GM21390 (cell line): ENCODE data around the gene UTS2R.

Experiments used
- ATAC-seq: cut with Tn5 transposase; IDR thresholded peaks from one replicate; pipeline ENCODE4 v1.9.1; 2021; ENCODE audit not compliant: unreplicated experiment

The UTS2R gene

GRCh38 chr17:82371333-82372248, at the start of gene UTS2R:
Gene UTS2R (plus strand): TSS chr17:82371765. CDS start chr17:82374325, 2,560 bp downstream.
- no peak for ATAC-seq

DNA sequence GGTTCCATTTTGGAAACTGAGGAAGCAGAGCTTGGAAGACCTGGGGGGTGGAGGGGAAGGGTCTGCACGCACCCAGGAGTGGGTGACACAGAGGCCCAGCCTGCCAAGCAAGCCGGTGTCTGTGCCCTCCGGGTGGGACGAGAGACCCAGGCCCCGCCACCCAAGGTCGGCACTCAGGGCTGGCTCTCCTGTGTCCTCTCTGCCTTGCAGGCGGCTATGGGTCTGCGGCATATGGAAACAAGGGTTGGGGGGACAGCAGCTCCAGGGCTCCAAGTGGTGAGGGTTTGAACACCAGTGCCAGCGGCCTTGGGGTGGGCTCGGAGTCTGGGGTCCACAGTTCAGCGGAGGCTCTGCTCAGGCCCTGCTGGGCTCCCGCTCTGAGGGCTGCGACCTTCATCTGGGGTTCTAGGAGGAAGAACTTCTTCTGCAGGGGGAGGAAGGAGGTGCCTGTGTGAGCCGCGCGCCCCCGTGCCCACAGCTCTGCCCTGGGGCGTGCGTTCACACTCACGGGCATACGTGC, 49.6 kb upstream of the UTS2R start:
- no peak for ATAC-seq

DNA sequence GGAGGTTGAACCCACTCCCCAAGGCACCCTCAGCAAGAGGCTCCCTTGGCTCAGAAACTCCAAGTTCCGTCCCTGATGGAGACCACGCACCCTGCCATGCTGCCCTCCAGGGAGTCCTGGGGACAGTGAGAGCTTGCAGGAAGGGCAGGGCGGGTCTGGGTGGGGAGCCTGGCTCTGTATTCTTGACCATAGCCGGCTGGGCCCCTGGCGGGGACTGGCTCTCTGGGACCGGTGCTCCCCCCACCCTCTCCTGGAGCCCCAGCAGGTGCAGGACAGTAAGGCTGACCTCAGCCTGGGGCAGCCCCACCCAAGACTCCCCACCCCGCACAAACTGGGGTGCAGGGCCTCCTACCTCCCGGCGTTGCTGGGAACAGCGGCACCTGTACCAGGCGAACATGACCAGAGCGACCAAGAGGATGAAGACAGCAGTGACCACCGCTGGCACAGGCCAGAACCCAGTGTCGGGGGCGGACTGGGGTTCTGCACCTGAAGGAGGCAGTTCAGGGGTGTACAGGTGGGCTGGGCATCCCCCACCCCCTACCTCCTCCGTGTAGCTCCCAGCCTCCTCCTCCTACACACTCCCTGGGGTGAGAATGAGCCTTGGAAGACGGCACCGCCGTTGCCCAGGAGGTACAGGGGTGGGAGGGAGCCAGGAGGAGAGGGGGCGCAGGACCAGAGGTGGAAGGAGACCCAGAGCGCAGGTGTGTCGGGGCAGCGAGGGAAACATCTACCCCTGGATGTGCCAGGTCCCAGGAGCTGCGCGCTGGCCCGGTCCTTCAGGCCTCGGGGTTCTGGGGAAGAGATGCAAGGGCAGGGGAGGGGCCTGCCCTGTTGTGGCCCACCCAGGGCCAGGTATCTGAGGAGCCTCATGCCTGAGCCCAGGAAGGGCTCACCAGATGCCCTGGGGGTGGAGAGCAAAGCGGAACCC, 48.8 kb upstream of the UTS2R start:
- ATAC-seq, result no peak

DNA sequence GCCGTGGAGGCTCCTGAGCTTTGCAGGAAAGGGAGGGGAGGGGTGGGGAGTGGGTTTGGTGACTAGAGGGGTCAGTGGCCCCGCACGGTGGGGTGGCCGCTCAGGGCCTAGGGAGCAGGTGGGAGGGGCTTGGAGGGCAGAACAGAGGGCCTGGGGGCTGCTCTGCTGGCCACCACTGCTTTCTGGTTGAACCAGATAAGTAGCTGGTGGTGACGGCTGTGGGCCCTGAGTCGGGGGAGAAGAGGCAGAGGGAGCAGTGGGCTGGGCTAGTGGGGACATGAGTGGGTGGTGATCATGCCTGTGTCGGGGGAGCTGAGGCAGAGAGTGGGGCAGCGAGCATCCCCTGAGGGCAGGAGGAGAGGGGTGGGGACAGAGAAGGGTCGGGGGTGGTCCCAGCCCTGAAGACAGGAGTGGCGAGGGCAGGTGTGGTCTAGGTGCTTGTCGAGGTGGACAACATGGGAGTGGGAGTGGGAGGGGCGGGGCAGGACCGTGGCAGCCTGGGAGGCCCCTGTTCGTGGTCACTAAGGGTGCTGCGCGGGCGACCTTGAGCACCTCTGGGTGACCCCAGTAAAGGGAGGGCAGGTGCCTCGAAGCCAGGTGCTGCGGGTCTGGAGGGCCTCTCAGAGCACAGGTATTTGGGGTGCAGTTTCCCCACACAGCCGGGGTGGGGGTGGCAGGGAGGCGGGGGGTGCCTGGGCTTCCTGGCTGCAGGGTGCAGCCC, 47.9 kb upstream of the UTS2R start:
- ATAC-seq, result no peak

GRCh38 chr17:82324566-82325285, 46.8 kb upstream of the UTS2R start:
- no peak for ATAC-seq

DNA sequence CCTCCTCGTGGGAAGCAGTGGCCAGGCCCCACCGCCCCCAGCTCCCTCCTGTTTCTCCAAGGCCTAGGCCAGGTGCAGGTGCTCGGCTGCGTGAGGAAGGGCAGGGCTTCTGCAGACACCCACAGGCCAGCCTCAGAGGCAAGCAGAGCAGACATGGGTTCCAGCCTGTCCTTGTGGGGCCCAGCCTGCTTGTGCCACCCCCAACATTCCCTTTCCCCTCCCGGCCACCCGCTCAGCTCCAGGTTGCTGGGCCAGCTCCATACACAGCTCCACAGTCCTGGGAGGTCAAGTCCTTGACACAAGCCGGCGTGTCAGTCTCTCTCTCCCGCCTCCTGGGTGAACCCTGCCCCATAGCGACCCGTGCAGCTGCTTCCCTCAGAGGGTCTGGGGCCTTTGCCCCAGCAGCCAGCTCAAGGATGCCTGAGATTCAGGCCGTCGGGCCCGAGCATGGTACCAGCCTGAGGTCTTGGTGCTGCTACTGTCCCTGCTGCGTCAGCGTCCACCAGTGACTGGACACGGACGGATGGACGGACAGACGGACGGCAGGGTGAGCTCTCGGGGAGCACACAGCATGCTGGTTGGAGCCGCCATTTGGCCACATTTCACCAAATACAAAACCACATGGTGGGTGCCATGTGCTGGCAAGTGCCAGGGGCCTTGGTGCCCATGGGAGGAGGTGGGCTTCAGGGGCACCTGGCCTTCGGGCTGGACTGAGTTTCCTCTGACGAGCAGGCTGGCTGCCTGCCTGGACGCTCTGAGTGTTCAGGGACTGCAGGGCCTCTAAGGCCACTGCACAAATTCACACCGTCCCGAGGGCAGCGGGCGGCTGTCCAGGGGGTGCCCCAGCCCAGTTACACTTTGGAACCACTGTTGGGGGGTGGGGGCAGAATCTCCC, 46.0 kb upstream of the UTS2R start:
- no peak for ATAC-seq

GRCh38 chr17:82327289-82327688, 44.3 kb upstream of the UTS2R start:
- no peak for ATAC-seq

DNA sequence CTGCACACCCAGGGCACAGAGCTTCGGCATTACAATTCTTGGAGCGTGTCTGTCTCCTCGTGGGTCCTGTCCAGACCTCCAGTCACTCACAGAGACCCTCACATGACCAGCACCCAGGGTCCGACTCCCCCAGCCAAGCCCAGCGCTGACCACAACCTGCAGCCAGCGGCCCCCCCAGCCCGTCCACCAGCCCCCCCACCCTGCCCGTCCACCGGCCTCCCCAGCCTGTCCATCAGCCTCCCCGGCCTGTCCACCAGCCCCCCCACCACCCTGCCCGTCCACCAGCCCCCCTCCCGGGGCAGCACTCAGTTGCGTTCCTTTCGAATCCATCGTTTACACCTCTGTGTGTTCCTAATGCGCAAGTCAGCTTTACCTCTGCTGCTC, 43.8 kb upstream of the UTS2R start:
- no peak for ATAC-seq

GRCh38 chr17:82328141-82328993, 43.2 kb upstream of the UTS2R start:
- no peak for ATAC-seq

GRCh38 chr17:82328994-82329507, 42.5 kb upstream of the UTS2R start:
- ATAC-seq, result no peak

- no peak for ATAC-seq
Observed at GRCh38 chr17:82329683-82330321, 41.8 kb upstream of the UTS2R start.

- no peak for ATAC-seq
Observed at GRCh38 chr17:82330322-82331239, 41.0 kb upstream of the UTS2R start.

- no peak for ATAC-seq
Observed at GRCh38 chr17:82331345-82331939, 40.1 kb upstream of the UTS2R start.

- no peak for ATAC-seq
Observed at GRCh38 chr17:82332669-82333278, 38.8 kb upstream of the UTS2R start.

DNA sequence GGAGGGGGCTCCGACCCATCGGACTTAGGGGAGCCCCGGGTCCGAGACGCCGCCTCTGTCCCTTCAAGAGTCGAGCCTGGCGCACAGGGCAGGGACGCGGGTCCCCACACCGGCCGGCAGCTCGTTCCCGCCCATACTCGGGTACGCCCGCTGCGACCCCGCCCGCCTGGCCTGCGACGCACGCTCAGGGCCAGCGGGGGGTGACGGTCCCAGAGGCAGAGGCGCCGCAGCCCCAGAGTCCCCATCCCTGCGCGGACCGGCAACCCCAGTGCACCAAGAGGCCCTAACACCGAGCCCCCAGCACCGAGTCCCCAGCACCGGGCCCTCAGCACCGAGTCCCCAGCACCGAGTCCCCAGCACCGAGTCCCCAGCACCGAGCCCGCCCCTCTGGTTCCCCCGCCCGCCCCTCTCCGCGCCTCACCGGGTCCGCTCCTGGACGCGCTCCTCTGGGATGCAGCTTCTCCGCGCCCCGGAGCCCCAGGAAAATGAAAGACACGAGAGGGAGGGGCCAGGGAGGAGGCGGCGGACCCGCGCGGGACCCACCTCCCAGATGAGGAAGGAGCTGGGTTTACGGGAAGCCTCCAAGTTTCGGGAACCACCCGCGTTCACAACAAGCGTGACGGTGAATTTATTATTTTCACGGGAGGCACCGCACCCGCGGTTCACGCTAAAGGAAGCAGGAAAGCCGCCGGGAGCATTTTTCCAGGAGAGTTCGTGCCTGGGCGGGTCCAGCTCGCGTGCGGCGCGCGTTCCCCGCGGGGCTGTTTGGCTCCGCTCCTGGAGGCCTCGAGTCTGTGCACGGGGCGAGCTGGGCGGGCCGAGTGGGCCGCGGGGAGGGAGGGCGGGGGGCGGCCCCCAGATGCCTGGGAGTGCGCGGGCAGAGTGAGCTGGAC, 38.0 kb upstream of the UTS2R start, which contains the start of gene SECTM1:
SECTM1 (minus strand) TSS at position 488 of the 893 bp plus-strand sequence. CDS start 6,526 bp downstream, outside the sequence.
- no peak for ATAC-seq
